ENCODE measurements around the gene NDST1. TPM values are rescaled to one million over a fixed set of nuclear protein-coding genes. Genes with fewer than 3 reads are reported as not detected.

NDST1 gene
- 49.9 to 71.9 TPM (median 62.0 TPM) in 5 replicates for total RNA-seq (2022; extraction: Qiagen RNA extraction)

GRCh38 chr5:150507474-150508276, at the start of gene NDST1:
Gene NDST1 (plus strand): TSS chr5:150508131. CDS start chr5:150521255, 13,124 bp downstream.

Other genes with a start within 250 kb of the NDST1 start
- gene CAMK2A, start 218.4 kb upstream of the NDST1 start, total RNA-seq (2022; extraction: Qiagen RNA extraction) = 0.76 to 1.3 TPM (median 0.86 TPM) in 5 replicates
- 30.7 to 50.7 TPM (median 44.2 TPM) in 5 replicates for gene ARSI, start 205.2 kb upstream of the NDST1 start, total RNA-seq (2022; extraction: Qiagen RNA extraction)
- 71.2 to 88.1 TPM (median 83.5 TPM) in 5 replicates for gene TCOF1, start 150.4 kb upstream of the NDST1 start, total RNA-seq (2022; extraction: Qiagen RNA extraction)
- gene CD74, start 95.2 kb upstream of the NDST1 start, total RNA-seq (2022; extraction: Qiagen RNA extraction) = 0.09 to 0.13 TPM (median 0.10 TPM) in 4 of 5 replicates, not detected in the other
- gene RPS14, start 58.4 kb upstream of the NDST1 start, total RNA-seq (2022; extraction: Qiagen RNA extraction) = 2,953 to 3,095 TPM (median 3,059 TPM) in 5 replicates
- 23.3 to 30.9 TPM (median 28.2 TPM) in 5 replicates for gene SYNPO, start 132.5 kb downstream of the NDST1 start, total RNA-seq (2022; extraction: Qiagen RNA extraction)
- gene MYOZ3, start 153.1 kb downstream of the NDST1 start, total RNA-seq (2022; extraction: Qiagen RNA extraction) = 0.06 to 0.31 TPM (median 0.15 TPM) in 4 of 5 replicates, not detected in the other
- gene RBM22, start 192.9 kb downstream of the NDST1 start, total RNA-seq (2022; extraction: Qiagen RNA extraction) = 45.3 to 56.9 TPM (median 46.8 TPM) in 5 replicates